ENCODE results near the gene NBEA.

NBEA gene

DNA sequence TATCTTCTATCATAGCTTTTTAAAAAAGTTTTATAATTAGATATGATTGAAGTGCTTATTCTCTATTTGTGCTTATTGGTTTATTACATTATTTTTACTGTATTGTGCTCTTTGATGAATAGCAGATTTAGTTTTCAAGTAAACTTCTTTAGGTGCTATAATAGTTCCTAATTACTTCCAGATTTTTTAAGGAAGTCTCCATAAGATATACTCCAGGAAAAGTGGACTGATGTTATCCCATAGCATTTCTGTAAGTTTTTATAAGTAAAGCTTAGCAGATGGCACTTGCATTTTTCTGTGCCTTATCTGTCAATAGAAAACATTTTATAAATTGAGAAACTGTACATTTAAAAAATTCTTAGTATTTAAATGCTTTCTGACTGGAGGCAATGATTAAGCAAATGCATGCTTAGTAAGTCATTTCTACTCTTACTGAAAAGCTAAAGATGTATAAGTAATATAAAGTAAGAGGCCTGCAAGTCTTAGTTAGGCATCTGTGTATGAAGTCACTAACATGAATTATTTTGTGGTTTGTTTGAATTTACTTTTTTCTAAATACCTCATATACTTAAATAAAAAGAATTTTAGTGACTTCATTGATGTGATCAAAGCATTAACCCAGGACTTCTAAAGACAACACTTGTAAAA lies 351.6 kb downstream of the NBEA start:
- TF ChIP-seq, protein P1, sequence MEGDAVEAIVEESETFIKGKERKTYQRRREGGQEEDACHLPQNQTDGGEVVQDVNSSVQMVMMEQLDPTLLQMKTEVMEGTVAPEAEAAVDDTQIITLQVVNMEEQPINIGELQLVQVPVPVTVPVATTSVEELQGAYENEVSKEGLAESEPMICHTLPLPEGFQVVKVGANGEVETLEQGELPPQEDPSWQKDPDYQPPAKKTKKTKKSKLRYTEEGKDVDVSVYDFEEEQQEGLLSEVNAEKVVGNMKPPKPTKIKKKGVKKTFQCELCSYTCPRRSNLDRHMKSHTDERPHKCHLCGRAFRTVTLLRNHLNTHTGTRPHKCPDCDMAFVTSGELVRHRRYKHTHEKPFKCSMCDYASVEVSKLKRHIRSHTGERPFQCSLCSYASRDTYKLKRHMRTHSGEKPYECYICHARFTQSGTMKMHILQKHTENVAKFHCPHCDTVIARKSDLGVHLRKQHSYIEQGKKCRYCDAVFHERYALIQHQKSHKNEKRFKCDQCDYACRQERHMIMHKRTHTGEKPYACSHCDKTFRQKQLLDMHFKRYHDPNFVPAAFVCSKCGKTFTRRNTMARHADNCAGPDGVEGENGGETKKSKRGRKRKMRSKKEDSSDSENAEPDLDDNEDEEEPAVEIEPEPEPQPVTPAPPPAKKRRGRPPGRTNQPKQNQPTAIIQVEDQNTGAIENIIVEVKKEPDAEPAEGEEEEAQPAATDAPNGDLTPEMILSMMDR (IDR thresholded peaks at IDR 0.05; ENCODE audit: insufficient read depth, low read length), result no peak
- TF ChIP-seq POLR2AphosphoS5 (IDR thresholded peaks at IDR 0.05; ENCODE audit: low read depth) (no peak), SPI1 (IDR thresholded peaks at IDR 0.05; ENCODE audit: borderline replicate concordance, low read depth) (no peak), GABPA (IDR thresholded peaks at IDR 0.05; ENCODE audit: low read depth) (no peak)
- TF ChIP-seq, protein P2, sequence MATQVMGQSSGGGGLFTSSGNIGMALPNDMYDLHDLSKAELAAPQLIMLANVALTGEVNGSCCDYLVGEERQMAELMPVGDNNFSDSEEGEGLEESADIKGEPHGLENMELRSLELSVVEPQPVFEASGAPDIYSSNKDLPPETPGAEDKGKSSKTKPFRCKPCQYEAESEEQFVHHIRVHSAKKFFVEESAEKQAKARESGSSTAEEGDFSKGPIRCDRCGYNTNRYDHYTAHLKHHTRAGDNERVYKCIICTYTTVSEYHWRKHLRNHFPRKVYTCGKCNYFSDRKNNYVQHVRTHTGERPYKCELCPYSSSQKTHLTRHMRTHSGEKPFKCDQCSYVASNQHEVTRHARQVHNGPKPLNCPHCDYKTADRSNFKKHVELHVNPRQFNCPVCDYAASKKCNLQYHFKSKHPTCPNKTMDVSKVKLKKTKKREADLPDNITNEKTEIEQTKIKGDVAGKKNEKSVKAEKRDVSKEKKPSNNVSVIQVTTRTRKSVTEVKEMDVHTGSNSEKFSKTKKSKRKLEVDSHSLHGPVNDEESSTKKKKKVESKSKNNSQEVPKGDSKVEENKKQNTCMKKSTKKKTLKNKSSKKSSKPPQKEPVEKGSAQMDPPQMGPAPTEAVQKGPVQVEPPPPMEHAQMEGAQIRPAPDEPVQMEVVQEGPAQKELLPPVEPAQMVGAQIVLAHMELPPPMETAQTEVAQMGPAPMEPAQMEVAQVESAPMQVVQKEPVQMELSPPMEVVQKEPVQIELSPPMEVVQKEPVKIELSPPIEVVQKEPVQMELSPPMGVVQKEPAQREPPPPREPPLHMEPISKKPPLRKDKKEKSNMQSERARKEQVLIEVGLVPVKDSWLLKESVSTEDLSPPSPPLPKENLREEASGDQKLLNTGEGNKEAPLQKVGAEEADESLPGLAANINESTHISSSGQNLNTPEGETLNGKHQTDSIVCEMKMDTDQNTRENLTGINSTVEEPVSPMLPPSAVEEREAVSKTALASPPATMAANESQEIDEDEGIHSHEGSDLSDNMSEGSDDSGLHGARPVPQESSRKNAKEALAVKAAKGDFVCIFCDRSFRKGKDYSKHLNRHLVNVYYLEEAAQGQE (IDR thresholded peaks at IDR 0.05; ENCODE audit: insufficient replicate concordance, low read depth), result no peak

DNA sequence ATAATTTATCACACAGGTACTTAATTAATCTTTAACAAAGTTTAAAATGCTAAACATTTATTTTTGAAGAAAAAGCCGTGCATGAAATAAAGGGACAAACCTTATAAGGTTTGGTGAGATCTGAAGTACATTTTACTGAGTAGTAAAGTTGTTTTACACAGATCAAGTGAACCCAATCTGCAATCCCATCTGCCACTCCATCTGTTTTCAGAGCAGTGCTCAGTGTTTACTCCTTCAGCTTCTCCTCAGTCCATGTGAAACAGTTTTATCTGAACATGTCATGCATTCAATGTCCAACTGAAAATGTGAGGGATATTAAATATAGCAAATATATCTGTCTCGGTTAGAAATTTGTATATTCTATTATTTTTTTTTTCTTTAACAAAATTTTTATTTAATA lies 367.6 kb downstream of the NBEA start:
- H3K4me3 ChIP-seq (replicated peaks; ENCODE audit: insufficient read depth, low read length), result no peak overlapping the region
- H3K27me3 ChIP-seq (ENCODE audit: insufficient read depth, poor library complexity, severe bottlenecking), result no peaks in the 10 kb centered on the region
- no peak overlapping the region for H3K27ac ChIP-seq (replicated peaks)
- TF ChIP-seq, protein P1 (IDR thresholded peaks at IDR 0.05; ENCODE audit: insufficient read depth, low read length), result no peak
- DNase-seq (ENCODE audit: low read depth in 1 of 2, low spot score in 1 of 2), result no peak

More for the DNA sequence above, 351.6 kb downstream of the NBEA start:
- no peak overlapping the region for H3K4me3 ChIP-seq (replicated peaks; ENCODE audit: insufficient read depth, low read length)
- no peak overlapping the region for H3K27ac ChIP-seq (replicated peaks)
- no peak for DNase-seq (ENCODE audit: low read depth in 1 of 2, low spot score in 1 of 2)
- no peaks in the 10 kb centered on the region for H3K27me3 ChIP-seq (ENCODE audit: insufficient read depth, poor library complexity, severe bottlenecking)

DNA sequence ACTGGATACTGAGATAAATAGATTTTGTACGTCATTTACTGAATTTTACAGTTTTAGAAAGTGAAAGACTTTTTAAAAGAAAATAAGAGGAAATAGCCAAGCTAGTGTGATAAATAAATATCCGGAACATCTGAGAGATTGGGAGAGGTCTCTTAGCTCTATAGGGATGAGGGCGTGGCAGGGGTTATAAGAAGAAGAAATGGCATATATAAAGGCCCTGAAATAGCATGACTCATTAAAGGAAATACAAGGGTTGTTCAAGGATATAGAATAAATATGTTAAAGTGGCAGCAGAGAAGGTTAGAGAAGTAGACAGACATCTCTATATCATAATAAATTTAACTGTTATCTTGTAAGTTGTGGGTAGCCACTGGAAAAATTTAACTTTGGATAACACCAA lies 390.1 kb downstream of the NBEA start:
- DNase-seq (ENCODE audit: low read depth in 1 of 2, low spot score in 1 of 2), result no peak
- Histone ChIP-seq H3K27me3 (ENCODE audit: insufficient read depth, poor library complexity, severe bottlenecking) (no peaks in the 10 kb centered on the region), H3K4me3 (replicated peaks; ENCODE audit: insufficient read depth, low read length) (no peak overlapping the region), H3K27ac (replicated peaks) (no peak overlapping the region)
- TF ChIP-seq GABPA (IDR thresholded peaks at IDR 0.05; ENCODE audit: low read depth) (no peak), SPI1 (IDR thresholded peaks at IDR 0.05; ENCODE audit: borderline replicate concordance, low read depth) (no peak), POLR2AphosphoS5 (IDR thresholded peaks at IDR 0.05; ENCODE audit: low read depth) (no peak)
- TF ChIP-seq, protein P2 (IDR thresholded peaks at IDR 0.05; ENCODE audit: insufficient replicate concordance, low read depth), result no peak
- TF ChIP-seq, protein P1 (IDR thresholded peaks at IDR 0.05; ENCODE audit: insufficient read depth, low read length), result no peak

DNA sequence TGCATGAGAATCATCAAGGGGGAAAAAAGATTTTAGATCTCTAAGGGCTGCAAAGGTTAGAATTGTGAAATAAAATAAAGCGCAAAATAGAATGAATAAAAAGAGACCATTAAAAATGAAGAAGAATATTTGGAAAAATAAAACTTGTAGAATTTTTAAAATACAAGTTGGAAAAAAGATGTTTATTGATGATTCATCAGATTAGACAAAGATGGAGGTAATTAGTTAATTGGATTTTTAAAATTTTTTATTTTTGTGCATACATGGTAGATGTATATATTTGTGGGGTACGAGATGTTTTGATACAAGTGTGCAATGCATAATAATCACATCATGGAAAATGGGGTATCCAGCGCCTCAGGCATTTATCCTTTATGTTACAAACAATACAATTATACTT lies 391.1 kb downstream of the NBEA start:
- no peak for DNase-seq (ENCODE audit: low read depth in 1 of 2, low spot score in 1 of 2)
- Histone ChIP-seq H3K27ac (replicated peaks) (no peak overlapping the region), H3K27me3 (ENCODE audit: insufficient read depth, poor library complexity, severe bottlenecking) (no peaks in the 10 kb centered on the region)

More for the DNA sequence above, 391.1 kb downstream of the NBEA start:
- TF ChIP-seq, protein P2 (IDR thresholded peaks at IDR 0.05; ENCODE audit: insufficient replicate concordance, low read depth), result no peak
- TF ChIP-seq, protein P1 (IDR thresholded peaks at IDR 0.05; ENCODE audit: insufficient read depth, low read length), result no peak
- TF ChIP-seq SPI1 (IDR thresholded peaks at IDR 0.05; ENCODE audit: borderline replicate concordance, low read depth), result no peak
- TF ChIP-seq GABPA (IDR thresholded peaks at IDR 0.05; ENCODE audit: low read depth), result no peak
- TF ChIP-seq POLR2AphosphoS5 (IDR thresholded peaks at IDR 0.05; ENCODE audit: low read depth), result no peak
- H3K4me3 ChIP-seq (replicated peaks; ENCODE audit: insufficient read depth, low read length), result no peak overlapping the region
